ENCODE data around the gene SPANXD.
"Not testable (repeated sequence)": the region's sequence is repeated elsewhere in the genome, so short reads cannot be mapped to it uniquely, and the experiment has no call there.

Gene SPANXD, protein sequence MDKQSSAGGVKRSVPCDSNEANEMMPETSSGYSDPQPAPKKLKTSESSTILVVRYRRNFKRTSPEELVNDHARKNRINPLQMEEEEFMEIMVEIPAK

DNA sequence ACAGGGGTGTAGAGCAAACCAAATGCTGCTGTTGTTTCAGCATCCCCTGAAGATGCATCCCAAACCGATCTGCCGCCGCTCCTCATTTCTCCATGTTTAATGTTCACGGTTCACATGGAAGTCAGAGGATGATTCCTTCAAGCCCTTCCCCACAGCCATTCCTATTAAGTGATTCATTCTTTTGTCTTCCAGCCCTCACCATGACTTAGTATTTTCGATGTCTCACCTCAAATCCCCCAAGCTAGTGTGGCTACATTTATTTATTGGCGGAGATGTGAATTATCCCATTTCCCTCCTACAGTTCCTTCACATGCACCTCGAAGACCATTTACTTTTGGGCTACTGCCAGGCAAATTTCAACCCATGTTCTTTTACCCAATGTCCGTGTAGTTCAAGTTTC is at the start of gene SPANXD:
SPANXD (minus strand) TSS at position 101 of the 400 bp plus-strand sequence. CDS start 334 bp downstream, outside the sequence.
- H3K27me3 ChIP-seq (ENCODE audit: control insufficient read depth, insufficient read depth, low read length); H3K9ac ChIP-seq (ENCODE audit: low read depth, low read length); H3K4me3 ChIP-seq (ENCODE audit: low read depth, low read length); H3K36me3 ChIP-seq (ENCODE audit: control insufficient read depth, insufficient read depth, low read length); H3K4me1 ChIP-seq (ENCODE audit: control insufficient read depth, insufficient read depth, low read length); H3K9me3 ChIP-seq (ENCODE audit: control insufficient read depth, insufficient read depth, low read length): not testable (repeated sequence)

DNA sequence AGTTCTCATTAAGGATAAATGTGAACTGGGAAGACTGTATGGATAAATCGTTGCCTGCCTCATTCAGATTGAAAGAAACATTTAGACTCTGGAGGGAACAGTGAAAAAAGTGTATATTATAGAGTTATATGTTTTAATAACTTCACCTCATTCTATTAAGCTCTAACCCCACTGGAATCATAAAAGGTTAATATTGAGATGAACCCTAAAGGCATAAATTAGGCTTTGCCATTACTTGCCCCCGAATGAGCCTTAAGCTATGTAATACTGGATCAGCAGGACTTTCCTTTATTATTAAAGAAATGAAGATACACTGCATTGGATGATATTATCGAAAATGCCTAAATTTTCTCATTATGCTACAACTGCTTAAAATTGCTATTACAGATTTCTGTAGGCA is 44.1 kb upstream of the SPANXD start:
- Histone ChIP-seq H3K36me3 (ENCODE audit: control insufficient read depth, insufficient read depth, low read length) (no peaks in the 10 kb centered on the region), H3K27me3 (ENCODE audit: control insufficient read depth, insufficient read depth, low read length) (no peaks in the 10 kb centered on the region), H3K9ac (ENCODE audit: low read depth, low read length) (no peak overlapping the region), H3K4me3 (ENCODE audit: low read depth, low read length) (no peak overlapping the region), H3K4me1 (ENCODE audit: control insufficient read depth, insufficient read depth, low read length) (no peaks in the 10 kb centered on the region), H3K9me3 (ENCODE audit: control insufficient read depth, insufficient read depth, low read length) (no peaks in the 10 kb centered on the region)

DNA sequence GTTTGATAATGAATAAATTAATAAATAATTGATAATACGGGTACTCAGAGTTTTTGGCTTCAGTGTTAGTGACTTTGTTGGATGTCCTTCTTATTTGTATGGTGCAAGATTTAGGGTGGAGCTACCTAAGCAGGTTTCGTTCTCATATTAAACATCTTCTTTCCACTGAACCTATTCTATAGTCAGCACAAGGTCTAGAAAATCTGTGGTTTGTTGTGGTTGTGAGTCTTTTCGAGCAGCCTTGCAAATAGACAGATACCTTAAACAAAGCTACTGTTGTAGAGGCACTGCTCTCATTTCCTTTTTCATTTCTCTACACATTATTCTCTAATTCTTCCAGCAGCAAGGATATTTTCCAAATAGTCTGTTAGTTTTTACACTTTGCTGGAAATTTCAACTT is 38.1 kb upstream of the SPANXD start:
- Histone ChIP-seq H3K27me3 (ENCODE audit: control insufficient read depth, insufficient read depth, low read length) (no peaks in the 10 kb centered on the region), H3K9me3 (ENCODE audit: control insufficient read depth, insufficient read depth, low read length) (peaks cover 4% of the 10 kb centered on the region), H3K9ac (ENCODE audit: low read depth, low read length) (no peak overlapping the region), H3K36me3 (ENCODE audit: control insufficient read depth, insufficient read depth, low read length) (no peaks in the 10 kb centered on the region), H3K4me3 (ENCODE audit: low read depth, low read length) (no peak overlapping the region), H3K4me1 (ENCODE audit: control insufficient read depth, insufficient read depth, low read length) (no peaks in the 10 kb centered on the region)

DNA sequence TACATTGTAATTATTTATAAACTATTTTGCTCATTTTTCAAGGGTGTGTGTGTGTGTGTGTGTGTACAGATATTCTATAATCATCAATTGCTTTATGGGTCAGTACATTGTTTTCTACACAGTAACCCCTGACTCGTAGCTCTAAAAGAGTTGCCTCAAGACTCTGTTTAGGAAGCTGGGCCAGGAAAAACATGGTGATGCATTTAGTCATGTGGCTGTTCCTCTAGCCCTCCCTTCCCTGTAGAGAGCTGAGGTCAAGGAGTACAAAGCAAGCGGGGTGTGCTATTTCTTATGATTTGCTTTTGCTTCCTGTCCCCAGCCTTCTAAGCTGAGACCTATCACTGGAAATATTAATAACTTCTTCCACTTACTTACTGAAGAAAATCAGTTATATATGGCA is 34.8 kb upstream of the SPANXD start:
- H3K27me3 ChIP-seq (ENCODE audit: control insufficient read depth, insufficient read depth, low read length), result no peaks in the 10 kb centered on the region
- no peaks in the 10 kb centered on the region for H3K4me1 ChIP-seq (ENCODE audit: control insufficient read depth, insufficient read depth, low read length)
- no peaks in the 10 kb centered on the region for H3K36me3 ChIP-seq (ENCODE audit: control insufficient read depth, insufficient read depth, low read length)
- peaks cover 4% of the 10 kb centered on the region for H3K9me3 ChIP-seq (ENCODE audit: control insufficient read depth, insufficient read depth, low read length)
- H3K4me3 ChIP-seq (ENCODE audit: low read depth, low read length), result no peak overlapping the region
- H3K9ac ChIP-seq (ENCODE audit: low read depth, low read length), result no peak overlapping the region

DNA sequence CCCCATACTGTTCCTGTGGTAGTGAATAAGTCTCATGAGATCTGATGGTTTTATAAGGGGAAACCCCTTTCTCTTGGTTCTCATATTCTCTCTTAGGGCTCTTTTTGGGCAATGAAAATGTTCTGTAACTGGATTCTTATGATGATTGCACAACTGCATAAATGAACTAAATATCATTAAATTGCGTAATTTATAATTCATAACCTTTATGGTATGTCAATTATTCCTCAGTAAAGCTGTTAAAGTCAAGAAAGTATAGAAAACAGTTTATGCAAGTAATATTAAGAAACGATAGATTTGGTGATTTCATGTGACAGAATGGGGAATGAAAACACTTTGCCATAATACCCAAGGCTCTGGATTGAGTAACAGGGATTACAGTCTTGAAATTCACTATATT is 33.5 kb upstream of the SPANXD start:
- H3K4me1 ChIP-seq (ENCODE audit: control insufficient read depth, insufficient read depth, low read length), result no peaks in the 10 kb centered on the region
- H3K4me3 ChIP-seq (ENCODE audit: low read depth, low read length), result no peak overlapping the region
- peaks cover 4% of the 10 kb centered on the region for H3K9me3 ChIP-seq (ENCODE audit: control insufficient read depth, insufficient read depth, low read length)
- no peaks in the 10 kb centered on the region for H3K36me3 ChIP-seq (ENCODE audit: control insufficient read depth, insufficient read depth, low read length)
- H3K9ac ChIP-seq (ENCODE audit: low read depth, low read length), result no peak overlapping the region
- no peaks in the 10 kb centered on the region for H3K27me3 ChIP-seq (ENCODE audit: control insufficient read depth, insufficient read depth, low read length)

DNA sequence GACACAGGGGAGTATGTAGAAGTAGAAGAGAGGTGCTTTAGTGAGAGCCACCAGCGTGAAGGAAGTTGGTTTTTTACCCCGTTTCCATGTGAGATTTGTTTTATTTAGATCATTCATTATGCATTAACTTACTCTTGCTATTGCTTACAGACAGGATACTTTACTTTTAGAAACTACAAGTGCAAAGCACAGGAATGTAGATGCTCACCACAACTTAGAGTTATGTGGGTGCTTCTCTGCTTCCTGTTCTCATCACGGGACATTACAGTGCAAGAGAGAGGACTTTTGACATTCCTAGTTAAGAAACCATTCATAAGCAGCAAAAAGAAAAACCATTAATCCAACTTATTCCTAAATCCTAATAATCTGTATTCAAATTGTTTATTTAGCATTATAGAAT is 25.6 kb upstream of the SPANXD start:
- Histone ChIP-seq H3K9ac (ENCODE audit: low read depth, low read length) (no peak overlapping the region), H3K4me1 (ENCODE audit: control insufficient read depth, insufficient read depth, low read length) (no peaks in the 10 kb centered on the region), H3K36me3 (ENCODE audit: control insufficient read depth, insufficient read depth, low read length) (no peaks in the 10 kb centered on the region), H3K4me3 (ENCODE audit: low read depth, low read length) (no peak overlapping the region), H3K9me3 (ENCODE audit: control insufficient read depth, insufficient read depth, low read length) (no peaks in the 10 kb centered on the region), H3K27me3 (ENCODE audit: control insufficient read depth, insufficient read depth, low read length) (no peaks in the 10 kb centered on the region)

DNA sequence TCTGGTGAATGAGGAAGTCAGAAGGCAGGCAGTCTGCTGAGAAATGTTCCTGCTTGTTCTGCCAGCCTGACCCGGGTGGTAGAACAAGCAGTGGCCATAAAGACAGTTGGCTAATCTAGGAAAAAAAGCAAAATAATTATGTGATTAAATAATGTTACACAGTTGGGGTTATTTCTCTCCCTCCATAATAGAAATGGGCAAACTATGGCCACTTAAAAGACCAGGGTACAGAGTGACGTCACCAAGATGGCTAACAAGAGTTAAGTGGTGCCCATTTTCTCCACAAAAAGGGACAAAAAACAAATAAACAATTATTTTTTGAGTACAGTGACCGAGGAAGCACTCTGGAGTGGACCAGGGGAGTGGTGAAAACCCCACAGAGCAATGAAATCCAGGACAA is 16.1 kb upstream of the SPANXD start:
- no peak overlapping the region for H3K4me3 ChIP-seq (ENCODE audit: low read depth, low read length)
- no peaks in the 10 kb centered on the region for H3K27me3 ChIP-seq (ENCODE audit: control insufficient read depth, insufficient read depth, low read length)
- H3K4me1 ChIP-seq (ENCODE audit: control insufficient read depth, insufficient read depth, low read length), result no peaks in the 10 kb centered on the region
- no peak overlapping the region for H3K9ac ChIP-seq (ENCODE audit: low read depth, low read length)
- no peaks in the 10 kb centered on the region for H3K36me3 ChIP-seq (ENCODE audit: control insufficient read depth, insufficient read depth, low read length)
- H3K9me3 ChIP-seq (ENCODE audit: control insufficient read depth, insufficient read depth, low read length), result peaks cover 4% of the 10 kb centered on the region

DNA sequence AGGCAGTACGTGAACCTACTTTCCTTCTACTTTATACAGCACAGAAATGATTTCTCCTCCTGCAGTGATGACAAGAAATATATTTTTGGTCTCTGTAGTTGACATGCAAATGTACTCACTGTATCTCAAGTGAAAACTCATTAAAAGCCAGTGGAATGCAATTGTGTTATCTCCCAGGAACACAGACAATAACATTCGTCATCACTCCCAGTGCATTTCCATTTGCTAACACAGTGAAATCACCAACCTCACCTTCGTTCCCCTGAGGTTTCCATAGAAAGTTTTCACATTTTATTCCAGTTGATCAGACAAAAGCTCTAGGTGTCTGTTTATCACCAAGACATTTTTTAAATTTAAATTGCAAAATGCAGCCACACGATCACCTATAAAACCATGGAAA is 2.5 kb upstream of the SPANXD start:
- no peaks in the 10 kb centered on the region for H3K36me3 ChIP-seq (ENCODE audit: control insufficient read depth, insufficient read depth, low read length)
- H3K4me3 ChIP-seq (ENCODE audit: low read depth, low read length), result no peak overlapping the region
- H3K4me1 ChIP-seq (ENCODE audit: control insufficient read depth, insufficient read depth, low read length), result no peaks in the 10 kb centered on the region
- no peaks in the 10 kb centered on the region for H3K9me3 ChIP-seq (ENCODE audit: control insufficient read depth, insufficient read depth, low read length)
- no peaks in the 10 kb centered on the region for H3K27me3 ChIP-seq (ENCODE audit: control insufficient read depth, insufficient read depth, low read length)
- H3K9ac ChIP-seq (ENCODE audit: low read depth, low read length), result no peak overlapping the region

DNA sequence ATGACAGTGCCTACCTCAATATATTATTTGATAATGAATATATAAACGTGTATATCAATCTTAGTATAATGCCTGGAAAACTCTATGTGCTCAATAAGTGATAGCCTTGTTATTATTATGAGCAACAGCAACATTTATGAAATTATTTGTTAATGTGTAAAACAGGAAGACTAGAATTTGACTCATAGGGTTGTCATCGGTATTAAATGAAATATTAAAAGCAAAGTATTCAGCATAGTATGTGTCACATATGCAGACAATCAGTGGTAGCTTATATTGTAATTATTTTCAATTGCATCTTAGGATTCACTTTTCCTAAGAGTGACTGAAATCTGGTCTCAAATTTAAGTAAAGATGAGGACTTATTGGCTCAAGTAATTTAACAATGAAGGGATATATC is 24.6 kb downstream of the SPANXD start:
- peaks cover 2% of the 10 kb centered on the region for H3K9me3 ChIP-seq (ENCODE audit: control insufficient read depth, insufficient read depth, low read length)
- H3K9ac ChIP-seq (ENCODE audit: low read depth, low read length), result no peak overlapping the region
- no peaks in the 10 kb centered on the region for H3K36me3 ChIP-seq (ENCODE audit: control insufficient read depth, insufficient read depth, low read length)
- no peaks in the 10 kb centered on the region for H3K27me3 ChIP-seq (ENCODE audit: control insufficient read depth, insufficient read depth, low read length)
- H3K4me1 ChIP-seq (ENCODE audit: control insufficient read depth, insufficient read depth, low read length), result no peaks in the 10 kb centered on the region
- H3K4me3 ChIP-seq (ENCODE audit: low read depth, low read length), result no peak overlapping the region

DNA sequence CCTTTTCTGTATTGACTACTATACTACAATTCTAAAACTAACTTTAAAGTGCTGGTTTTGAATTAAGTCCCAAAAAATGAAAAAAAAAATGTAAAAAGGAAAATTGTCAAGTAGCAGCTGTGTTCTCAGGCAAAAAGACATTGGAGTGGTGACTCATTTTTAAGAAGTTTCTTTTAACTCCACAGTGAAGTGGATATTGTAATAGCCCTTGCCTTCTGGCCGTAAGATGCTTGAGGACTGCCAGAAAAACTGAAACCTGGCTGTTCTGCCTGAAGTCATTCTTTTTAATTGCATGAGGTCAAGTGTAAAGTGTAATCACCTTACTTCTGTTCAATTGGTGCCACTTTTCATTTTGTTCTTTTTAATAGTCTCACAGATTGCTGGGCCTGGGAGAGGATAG is 28.9 kb downstream of the SPANXD start:
- H3K27me3 ChIP-seq (ENCODE audit: control insufficient read depth, insufficient read depth, low read length), result no peaks in the 10 kb centered on the region
- no peaks in the 10 kb centered on the region for H3K4me1 ChIP-seq (ENCODE audit: control insufficient read depth, insufficient read depth, low read length)
- H3K9ac ChIP-seq (ENCODE audit: low read depth, low read length), result no peak overlapping the region
- H3K9me3 ChIP-seq (ENCODE audit: control insufficient read depth, insufficient read depth, low read length), result peaks cover 2% of the 10 kb centered on the region
- H3K36me3 ChIP-seq (ENCODE audit: control insufficient read depth, insufficient read depth, low read length), result no peaks in the 10 kb centered on the region
- no peak overlapping the region for H3K4me3 ChIP-seq (ENCODE audit: low read depth, low read length)

DNA sequence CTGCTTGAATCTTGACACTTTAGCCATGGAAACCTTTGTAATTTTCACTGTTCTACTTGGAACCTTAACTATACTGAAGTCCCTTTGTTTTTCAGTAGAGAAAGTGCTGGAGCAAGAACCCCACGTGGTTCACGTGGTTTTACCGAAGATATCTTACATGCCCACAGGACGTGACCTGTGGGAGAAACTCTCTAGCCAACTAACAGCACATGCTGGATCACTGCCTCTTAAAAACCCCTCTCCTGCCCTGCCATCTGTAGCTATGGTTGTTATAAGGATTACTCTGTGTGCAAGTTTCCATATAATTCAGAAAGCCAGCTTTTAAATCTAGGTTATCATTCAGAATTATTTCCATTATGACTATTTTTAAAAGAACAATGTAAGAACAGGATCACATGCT is 30.2 kb downstream of the SPANXD start:
- Histone ChIP-seq H3K9ac (ENCODE audit: low read depth, low read length) (no peak overlapping the region), H3K9me3 (ENCODE audit: control insufficient read depth, insufficient read depth, low read length) (peaks cover 2% of the 10 kb centered on the region), H3K4me1 (ENCODE audit: control insufficient read depth, insufficient read depth, low read length) (no peaks in the 10 kb centered on the region), H3K27me3 (ENCODE audit: control insufficient read depth, insufficient read depth, low read length) (no peaks in the 10 kb centered on the region), H3K4me3 (ENCODE audit: low read depth, low read length) (no peak overlapping the region), H3K36me3 (ENCODE audit: control insufficient read depth, insufficient read depth, low read length) (no peaks in the 10 kb centered on the region)

DNA sequence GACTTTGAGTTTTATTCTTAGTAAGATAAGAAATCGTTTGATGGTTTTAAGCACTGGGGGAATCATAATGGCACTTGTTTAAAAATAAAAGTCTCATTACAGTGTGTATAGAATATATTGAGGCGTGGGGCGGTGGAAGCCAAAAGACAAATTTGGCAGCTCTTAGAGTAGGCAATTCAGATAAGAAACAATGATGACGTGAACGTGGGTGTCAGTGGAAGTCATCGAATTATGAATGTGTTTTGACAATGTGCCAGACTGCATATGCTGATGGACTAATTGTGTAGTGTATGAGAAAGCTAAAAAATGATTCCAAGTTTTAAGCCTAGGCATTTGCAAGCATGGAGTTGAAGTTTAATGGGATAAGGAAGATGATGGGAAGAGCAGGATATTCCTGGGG is 35.8 kb downstream of the SPANXD start:
- H3K9me3 ChIP-seq (ENCODE audit: control insufficient read depth, insufficient read depth, low read length), result no peaks in the 10 kb centered on the region
- no peaks in the 10 kb centered on the region for H3K36me3 ChIP-seq (ENCODE audit: control insufficient read depth, insufficient read depth, low read length)
- no peaks in the 10 kb centered on the region for H3K4me1 ChIP-seq (ENCODE audit: control insufficient read depth, insufficient read depth, low read length)
- H3K4me3 ChIP-seq (ENCODE audit: low read depth, low read length), result no peak overlapping the region
- H3K9ac ChIP-seq (ENCODE audit: low read depth, low read length), result no peak overlapping the region
- H3K27me3 ChIP-seq (ENCODE audit: control insufficient read depth, insufficient read depth, low read length), result no peaks in the 10 kb centered on the region

DNA sequence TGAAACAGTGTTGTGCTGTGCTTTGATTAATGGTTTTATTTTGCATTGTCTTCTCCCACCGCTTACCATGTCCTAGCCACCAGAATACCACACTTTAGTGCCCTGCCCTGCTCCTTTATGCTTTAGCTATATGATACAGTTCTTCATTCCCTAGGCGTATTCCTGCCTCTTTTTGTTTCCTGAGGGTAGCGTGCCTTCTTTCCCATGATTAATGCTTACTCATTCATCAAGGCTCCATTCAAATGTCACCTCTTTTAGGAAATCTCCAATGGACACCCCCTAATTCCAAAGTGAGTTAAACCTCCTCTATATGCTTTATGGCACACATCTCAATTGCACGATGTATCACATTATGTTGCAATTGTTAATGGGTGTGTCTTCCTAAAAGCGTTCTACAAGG is 46.3 kb downstream of the SPANXD start:
- no peaks in the 10 kb centered on the region for H3K4me1 ChIP-seq (ENCODE audit: control insufficient read depth, insufficient read depth, low read length)
- H3K9me3 ChIP-seq (ENCODE audit: control insufficient read depth, insufficient read depth, low read length), result no peaks in the 10 kb centered on the region
- H3K27me3 ChIP-seq (ENCODE audit: control insufficient read depth, insufficient read depth, low read length), result no peaks in the 10 kb centered on the region
- H3K9ac ChIP-seq (ENCODE audit: low read depth, low read length), result no peak overlapping the region
- no peak overlapping the region for H3K4me3 ChIP-seq (ENCODE audit: low read depth, low read length)
- no peaks in the 10 kb centered on the region for H3K36me3 ChIP-seq (ENCODE audit: control insufficient read depth, insufficient read depth, low read length)
